ENCODE data around the gene ACOX3. TPM values are rescaled to one million over a fixed set of nuclear protein-coding genes. Genes with fewer than 3 reads are reported as not detected.
A peak's percentile ranks its signal among the peaks of the same experiment; 100 is the strongest.

The ACOX3 gene
- total RNA-seq, 1 donor from 2014 or later: 44.1 TPM

- Mint-ChIP-seq H3K4me3 (ENCODE audit: unreplicated experiment) (no peak overlapping the region), H3K36me3 (ENCODE audit: low read depth, unreplicated experiment) (peaks cover 43% of the 10 kb centered on the region), H3K27ac (ENCODE audit: unreplicated experiment) (no peak overlapping the region), H3K4me1 (ENCODE audit: unreplicated experiment) (peaks cover 27% of the 10 kb centered on the region), H3K9me3 (ENCODE audit: unreplicated experiment) (no peaks in the 10 kb centered on the region), H3K27me3 (ENCODE audit: unreplicated experiment) (peaks cover under 1% of the 10 kb centered on the region)
- TF ChIP-seq, protein P1, sequence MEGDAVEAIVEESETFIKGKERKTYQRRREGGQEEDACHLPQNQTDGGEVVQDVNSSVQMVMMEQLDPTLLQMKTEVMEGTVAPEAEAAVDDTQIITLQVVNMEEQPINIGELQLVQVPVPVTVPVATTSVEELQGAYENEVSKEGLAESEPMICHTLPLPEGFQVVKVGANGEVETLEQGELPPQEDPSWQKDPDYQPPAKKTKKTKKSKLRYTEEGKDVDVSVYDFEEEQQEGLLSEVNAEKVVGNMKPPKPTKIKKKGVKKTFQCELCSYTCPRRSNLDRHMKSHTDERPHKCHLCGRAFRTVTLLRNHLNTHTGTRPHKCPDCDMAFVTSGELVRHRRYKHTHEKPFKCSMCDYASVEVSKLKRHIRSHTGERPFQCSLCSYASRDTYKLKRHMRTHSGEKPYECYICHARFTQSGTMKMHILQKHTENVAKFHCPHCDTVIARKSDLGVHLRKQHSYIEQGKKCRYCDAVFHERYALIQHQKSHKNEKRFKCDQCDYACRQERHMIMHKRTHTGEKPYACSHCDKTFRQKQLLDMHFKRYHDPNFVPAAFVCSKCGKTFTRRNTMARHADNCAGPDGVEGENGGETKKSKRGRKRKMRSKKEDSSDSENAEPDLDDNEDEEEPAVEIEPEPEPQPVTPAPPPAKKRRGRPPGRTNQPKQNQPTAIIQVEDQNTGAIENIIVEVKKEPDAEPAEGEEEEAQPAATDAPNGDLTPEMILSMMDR (IDR thresholded peaks at IDR 0.05; ENCODE audit: unreplicated experiment): no peak
- DNase-seq (ENCODE audit: low spot score): no peak
Observed at GRCh38 chr4:8453957-8454356, 13.4 kb upstream of the ACOX3 start.

- Mint-ChIP-seq H3K27ac (ENCODE audit: unreplicated experiment) (peak overlapping the region; percentile 97), H3K9me3 (ENCODE audit: unreplicated experiment) (no peaks in the 10 kb centered on the region), H3K36me3 (ENCODE audit: low read depth, unreplicated experiment) (peaks cover 32% of the 10 kb centered on the region), H3K4me1 (ENCODE audit: unreplicated experiment) (peaks cover 15% of the 10 kb centered on the region), H3K27me3 (ENCODE audit: unreplicated experiment) (peaks cover 6% of the 10 kb centered on the region), H3K4me3 (ENCODE audit: unreplicated experiment) (no peak overlapping the region)
- DNase-seq (ENCODE audit: low spot score): peak; percentile 35
- TF ChIP-seq, protein P1 (IDR thresholded peaks at IDR 0.05; ENCODE audit: unreplicated experiment): no peak
Observed at GRCh38 chr4:8451440-8452182, 11.1 kb upstream of the ACOX3 start.

GRCh38 chr4:8446122-8446521 lies 5.6 kb upstream of the ACOX3 start:
- TF ChIP-seq, protein P1 (IDR thresholded peaks at IDR 0.05; ENCODE audit: unreplicated experiment): no peak
- H3K4me3 Mint-ChIP-seq (ENCODE audit: unreplicated experiment): no peak overlapping the region
- no peak for DNase-seq (ENCODE audit: low spot score)
- H3K27me3 Mint-ChIP-seq (ENCODE audit: unreplicated experiment): peaks cover 12% of the 10 kb centered on the region
- peaks cover 29% of the 10 kb centered on the region for H3K4me1 Mint-ChIP-seq (ENCODE audit: unreplicated experiment)
- no peaks in the 10 kb centered on the region for H3K9me3 Mint-ChIP-seq (ENCODE audit: unreplicated experiment)
- peak overlapping the region; percentile 4 for H3K27ac Mint-ChIP-seq (ENCODE audit: unreplicated experiment)
- H3K36me3 Mint-ChIP-seq (ENCODE audit: low read depth, unreplicated experiment): peaks cover 21% of the 10 kb centered on the region

- no peak overlapping the region for H3K27ac Mint-ChIP-seq (ENCODE audit: unreplicated experiment)
- DNase-seq (ENCODE audit: low spot score): no peak
- peaks cover 42% of the 10 kb centered on the region for H3K4me1 Mint-ChIP-seq (ENCODE audit: unreplicated experiment)
- peaks cover 17% of the 10 kb centered on the region for H3K27me3 Mint-ChIP-seq (ENCODE audit: unreplicated experiment)
- H3K36me3 Mint-ChIP-seq (ENCODE audit: low read depth, unreplicated experiment): peaks cover 20% of the 10 kb centered on the region
- H3K4me3 Mint-ChIP-seq (ENCODE audit: unreplicated experiment): no peak overlapping the region
- TF ChIP-seq, protein P1 (IDR thresholded peaks at IDR 0.05; ENCODE audit: unreplicated experiment): no peak
- peaks cover 6% of the 10 kb centered on the region for H3K9me3 Mint-ChIP-seq (ENCODE audit: unreplicated experiment)
Observed at GRCh38 chr4:8443801-8444200, 3.3 kb upstream of the ACOX3 start.

GRCh38 chr4:8442596-8443358 lies 2.3 kb upstream of the ACOX3 start:
- H3K9me3 Mint-ChIP-seq (ENCODE audit: unreplicated experiment): peaks cover 6% of the 10 kb centered on the region
- peaks cover 13% of the 10 kb centered on the region for H3K27me3 Mint-ChIP-seq (ENCODE audit: unreplicated experiment)
- peak overlapping the region; percentile 37 for H3K27ac Mint-ChIP-seq (ENCODE audit: unreplicated experiment)
- no peak for DNase-seq (ENCODE audit: low spot score)
- TF ChIP-seq, protein P1 (IDR thresholded peaks at IDR 0.05; ENCODE audit: unreplicated experiment): no peak
- peaks cover 51% of the 10 kb centered on the region for H3K4me1 Mint-ChIP-seq (ENCODE audit: unreplicated experiment)
- peak overlapping the region; percentile 81 for H3K4me3 Mint-ChIP-seq (ENCODE audit: unreplicated experiment)
- H3K36me3 Mint-ChIP-seq (ENCODE audit: low read depth, unreplicated experiment): peaks cover 16% of the 10 kb centered on the region
